Retinal pigment epithelial cell (primary cell): ENCODE measurements around the gene CNOT11.

Experiments used
- DNase-seq: peaks from one replicate; pipeline ENCODE4 v3.0.0-alpha.2; 2010; ENCODE audit warnings: low read depth
- H3K4me3 ChIP-seq: 2 replicates; pipeline ENCODE4 v1.5.1; 2011; ENCODE audit warnings: mild to moderate bottlenecking, low read length, control low read depth, moderate library complexity
- TF ChIP-seq, protein P1 (sequence below): conservative IDR thresholded peaks from 2 replicates; pipeline ENCODE4 v1.5.1; 2011; ENCODE audit warnings: low read depth, low read length, control low read depth, inconsistent platforms

CNOT11 gene

GRCh38 chr2:101272045-101272784 is 19.5 kb downstream of the CNOT11 start:
- no peak overlapping the region for H3K4me3 ChIP-seq
- TF ChIP-seq, protein P1, sequence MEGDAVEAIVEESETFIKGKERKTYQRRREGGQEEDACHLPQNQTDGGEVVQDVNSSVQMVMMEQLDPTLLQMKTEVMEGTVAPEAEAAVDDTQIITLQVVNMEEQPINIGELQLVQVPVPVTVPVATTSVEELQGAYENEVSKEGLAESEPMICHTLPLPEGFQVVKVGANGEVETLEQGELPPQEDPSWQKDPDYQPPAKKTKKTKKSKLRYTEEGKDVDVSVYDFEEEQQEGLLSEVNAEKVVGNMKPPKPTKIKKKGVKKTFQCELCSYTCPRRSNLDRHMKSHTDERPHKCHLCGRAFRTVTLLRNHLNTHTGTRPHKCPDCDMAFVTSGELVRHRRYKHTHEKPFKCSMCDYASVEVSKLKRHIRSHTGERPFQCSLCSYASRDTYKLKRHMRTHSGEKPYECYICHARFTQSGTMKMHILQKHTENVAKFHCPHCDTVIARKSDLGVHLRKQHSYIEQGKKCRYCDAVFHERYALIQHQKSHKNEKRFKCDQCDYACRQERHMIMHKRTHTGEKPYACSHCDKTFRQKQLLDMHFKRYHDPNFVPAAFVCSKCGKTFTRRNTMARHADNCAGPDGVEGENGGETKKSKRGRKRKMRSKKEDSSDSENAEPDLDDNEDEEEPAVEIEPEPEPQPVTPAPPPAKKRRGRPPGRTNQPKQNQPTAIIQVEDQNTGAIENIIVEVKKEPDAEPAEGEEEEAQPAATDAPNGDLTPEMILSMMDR, result no peak
- DNase-seq, result no peak

DNA sequence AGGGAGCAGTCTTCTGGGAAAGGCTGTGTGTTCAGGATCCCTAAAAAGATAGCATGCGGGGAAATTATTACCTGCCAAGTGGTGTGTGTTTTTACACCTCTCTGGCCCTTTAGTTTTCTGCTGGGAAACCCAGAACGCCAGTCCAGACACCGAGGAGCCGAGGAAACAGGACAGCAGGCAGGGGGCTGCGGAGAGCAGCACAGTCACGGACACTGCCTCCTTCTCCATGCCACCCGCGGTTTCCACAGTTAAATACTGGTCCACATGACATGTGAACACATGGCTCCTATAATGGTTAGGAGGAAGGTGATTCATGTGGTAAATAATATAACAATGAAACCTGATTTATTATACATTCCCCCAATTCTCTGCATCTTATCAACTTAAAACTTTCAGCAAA is 20.4 kb downstream of the CNOT11 start:
- TF ChIP-seq, protein P1, result no peak
- no peak overlapping the region for H3K4me3 ChIP-seq
- DNase-seq, result no peak

DNA sequence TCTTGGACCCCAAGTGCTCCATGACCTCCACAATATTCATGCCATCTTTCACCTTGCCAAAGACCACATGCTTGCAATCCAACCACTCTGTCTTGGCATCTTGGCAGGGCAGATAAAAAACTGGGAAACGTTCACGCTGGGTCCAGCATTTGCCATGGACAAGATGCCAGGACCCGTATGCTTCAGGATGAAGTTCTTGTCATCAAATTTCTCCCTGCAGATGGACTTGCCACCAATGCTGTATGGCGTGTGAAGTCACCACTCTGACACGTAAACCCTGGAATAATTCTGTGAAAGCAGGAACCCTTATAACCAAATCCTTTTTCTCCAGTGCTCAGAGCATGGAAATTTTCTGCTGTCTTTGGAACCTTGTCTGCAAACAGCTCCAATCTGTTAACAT is 21.5 kb downstream of the CNOT11 start:
- no peak for DNase-seq
- TF ChIP-seq, protein P1, result no peak
- no peak overlapping the region for H3K4me3 ChIP-seq

- DNase-seq, result no peak
- TF ChIP-seq, protein P1, result no peak
These were observed 24.4 kb downstream of the CNOT11 start for GRCh38 chr2:101277111-101277510.

DNA sequence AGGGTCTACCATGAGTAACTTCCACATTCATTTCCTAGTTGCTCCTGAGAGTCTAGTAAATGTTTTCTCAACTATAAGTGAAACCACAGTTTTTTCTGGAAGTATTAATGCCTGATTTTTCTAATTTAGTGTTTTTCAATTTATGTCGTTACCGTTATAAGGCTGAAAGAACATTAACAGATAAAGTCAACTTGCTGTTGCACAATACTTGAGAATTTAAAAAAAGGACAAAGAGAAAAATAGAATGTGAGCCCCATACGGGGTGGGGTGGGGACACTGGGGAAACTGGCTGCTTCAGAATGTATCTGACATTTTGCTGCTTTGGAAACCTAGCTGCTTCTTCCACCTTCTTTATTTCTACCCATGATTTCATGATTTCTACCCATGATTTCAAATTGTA is 26.2 kb downstream of the CNOT11 start:
- TF ChIP-seq, protein P1, result no peak
- H3K4me3 ChIP-seq, result no peak overlapping the region
- no peak for DNase-seq

More at GRCh38 chr2:101277111-101277510, 24.4 kb downstream of the CNOT11 start:
- H3K4me3 ChIP-seq, result no peak overlapping the region

GRCh38 chr2:101281482-101281881 is 28.8 kb downstream of the CNOT11 start:
- H3K4me3 ChIP-seq, result no peak overlapping the region
- TF ChIP-seq, protein P1, result no peak
- no peak for DNase-seq

DNA sequence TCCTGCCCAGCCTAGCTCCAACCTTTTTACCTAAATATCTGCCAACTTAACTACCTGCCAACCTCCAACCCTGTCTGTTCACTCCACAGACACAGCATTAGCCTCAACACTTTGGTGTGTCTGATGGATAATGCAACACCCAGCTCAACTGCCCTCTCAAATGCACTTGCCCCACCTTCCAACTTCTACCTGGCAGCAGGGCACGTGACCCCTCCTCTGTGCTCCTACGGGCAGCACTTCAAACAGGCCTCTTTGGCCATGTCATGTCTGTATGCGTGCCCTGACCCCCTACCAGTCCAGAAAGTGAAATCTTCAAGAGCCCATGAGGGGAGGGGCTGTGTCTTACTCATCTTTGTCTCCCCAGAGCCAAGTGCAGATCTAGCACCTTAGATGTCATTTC is 30.3 kb downstream of the CNOT11 start:
- DNase-seq, result no peak
- no peak overlapping the region for H3K4me3 ChIP-seq
- TF ChIP-seq, protein P1, result no peak
